ENCODE data around the gene PLEKHG4B.

The PLEKHG4B gene

GRCh38 chr5:83029-83428 lies 8.9 kb upstream of the PLEKHG4B start:
- Histone ChIP-seq H3K9me3 (ENCODE audit: control insufficient read depth in 1 of 2, low read length in 2 of 2) (no peaks in the 10 kb centered on the region), H3K27ac (ENCODE audit: low read depth, low read length) (no peak overlapping the region), H3K9ac (ENCODE audit: low read depth in 1 of 2, low read length in 2 of 2) (no peak overlapping the region), H3K27me3 (ENCODE audit: control insufficient read depth in 1 of 2, insufficient read depth in 2 of 2, low read length in 2 of 2) (peaks cover 11 to 15% of the 10 kb centered on the region in 2 donors), H3K4me1 (ENCODE audit: control insufficient read depth in 1 of 2, insufficient read depth in 2 of 2, low read length in 2 of 2) (no peaks in the 10 kb centered on the region), H3K4me3 (ENCODE audit: low read depth in 1 of 2, low read length in 2 of 2) (no peak overlapping the region), H3K36me3 (ENCODE audit: control insufficient read depth in 1 of 2, insufficient read depth in 2 of 2, low read length in 2 of 2) (no peaks in the 10 kb centered on the region)

DNA sequence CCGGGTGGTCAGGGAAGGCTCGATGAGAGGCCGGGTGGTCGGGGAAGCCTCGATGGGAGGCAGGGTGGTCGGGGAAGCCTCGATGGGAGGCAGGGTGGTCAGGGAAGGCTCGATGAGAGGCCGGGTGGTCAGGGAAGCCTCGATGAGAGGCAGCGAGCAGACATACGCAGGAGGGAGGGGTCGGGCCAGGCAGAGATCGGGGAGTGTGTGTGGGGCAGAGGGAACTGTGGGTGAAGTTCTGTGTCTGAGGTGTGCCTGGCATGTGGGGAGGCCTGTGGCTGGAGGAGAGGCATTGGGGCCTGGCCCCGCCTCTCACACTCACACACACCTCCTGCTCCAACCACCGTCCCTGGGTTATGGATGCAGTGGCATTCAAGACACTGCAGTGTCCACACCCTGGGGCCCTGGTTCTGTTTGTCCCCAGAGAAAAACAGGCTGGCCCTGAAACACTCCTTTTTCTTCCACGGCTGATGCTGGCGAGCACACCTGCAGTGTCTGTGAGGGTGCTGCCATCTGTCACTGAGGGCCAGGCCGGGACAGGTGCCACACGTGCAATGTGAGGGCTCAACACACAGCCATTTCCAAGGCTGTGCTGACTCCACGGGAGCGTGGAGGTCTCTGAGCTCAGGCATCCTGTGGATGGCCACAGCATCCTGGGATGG lies 6.5 kb upstream of the PLEKHG4B start:
- Histone ChIP-seq H3K9me3 (ENCODE audit: control insufficient read depth in 1 of 2, low read length in 2 of 2) (no peaks in the 10 kb centered on the region), H3K27ac (ENCODE audit: low read depth, low read length) (no peak overlapping the region), H3K9ac (ENCODE audit: low read depth in 1 of 2, low read length in 2 of 2) (no peak overlapping the region), H3K4me1 (ENCODE audit: control insufficient read depth in 1 of 2, insufficient read depth in 2 of 2, low read length in 2 of 2) (no peaks in the 10 kb centered on the region), H3K36me3 (ENCODE audit: control insufficient read depth in 1 of 2, insufficient read depth in 2 of 2, low read length in 2 of 2) (no peaks in the 10 kb centered on the region), H3K4me3 (ENCODE audit: low read depth in 1 of 2, low read length in 2 of 2) (no peak overlapping the region), H3K27me3 (ENCODE audit: control insufficient read depth in 1 of 2, insufficient read depth in 2 of 2, low read length in 2 of 2) (peaks cover 25 to 26% of the 10 kb centered on the region in 2 donors)

GRCh38 chr5:89337-90286 lies 2.4 kb upstream of the PLEKHG4B start:
- peaks cover 40 to 44% of the 10 kb centered on the region in 2 donors for H3K27me3 ChIP-seq (ENCODE audit: control insufficient read depth in 1 of 2, insufficient read depth in 2 of 2, low read length in 2 of 2)
- no peaks in the 10 kb centered on the region for H3K36me3 ChIP-seq (ENCODE audit: control insufficient read depth in 1 of 2, insufficient read depth in 2 of 2, low read length in 2 of 2)
- no peak overlapping the region for H3K27ac ChIP-seq (ENCODE audit: low read depth, low read length)
- H3K9me3 ChIP-seq (ENCODE audit: control insufficient read depth in 1 of 2, low read length in 2 of 2) = no peaks in the 10 kb centered on the region
- H3K4me1 ChIP-seq (ENCODE audit: control insufficient read depth in 1 of 2, insufficient read depth in 2 of 2, low read length in 2 of 2) = no peaks in the 10 kb centered on the region
- no peak overlapping the region for H3K9ac ChIP-seq (ENCODE audit: low read depth in 1 of 2, low read length in 2 of 2)
- no peak overlapping the region for H3K4me3 ChIP-seq (ENCODE audit: low read depth in 1 of 2, low read length in 2 of 2)

DNA sequence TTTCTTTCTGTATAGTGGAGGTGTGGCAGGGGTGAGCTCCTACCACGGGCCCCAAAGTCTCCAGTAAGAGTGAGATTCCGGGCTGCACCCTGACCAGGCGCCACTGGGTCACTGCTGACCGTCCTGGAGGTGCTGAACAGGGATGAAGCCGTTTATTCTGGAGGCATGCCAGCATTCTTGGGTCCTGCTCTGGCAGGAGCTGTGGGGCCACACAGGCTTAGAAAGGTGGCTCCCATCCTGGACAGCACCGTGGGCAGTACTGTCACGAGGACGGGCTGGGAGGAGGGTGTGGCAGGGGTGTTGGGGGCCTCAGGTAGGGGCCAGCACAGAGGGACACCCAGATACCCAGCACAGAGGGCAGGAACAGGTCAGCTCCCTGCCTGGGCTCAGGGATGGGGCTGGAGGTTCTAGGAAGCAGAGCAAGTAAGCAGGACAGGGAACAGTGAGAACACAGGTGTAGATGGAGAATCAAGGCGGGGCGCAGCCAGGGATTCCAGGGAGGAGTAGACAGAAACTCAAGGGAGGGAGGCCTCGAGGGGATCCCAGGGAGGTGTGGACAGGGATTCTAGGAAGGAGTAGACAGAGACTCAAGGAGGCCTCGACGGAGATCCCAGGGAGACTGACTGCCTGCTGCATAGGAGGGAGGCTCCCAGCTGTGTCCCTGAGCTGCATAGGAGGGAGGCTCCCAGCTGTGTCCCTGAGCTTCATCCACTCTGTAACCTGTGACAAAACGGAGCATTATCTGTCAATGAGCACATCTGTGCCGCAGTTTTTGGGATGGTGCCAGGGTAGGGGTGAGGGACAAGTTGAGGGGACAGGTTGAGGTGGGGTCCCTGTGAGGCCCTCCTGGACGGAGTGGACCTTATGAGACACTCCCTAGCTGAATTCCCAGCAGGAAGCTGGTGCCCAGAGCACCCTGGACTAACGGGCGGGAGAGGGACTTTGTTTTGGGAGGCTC lies 1.1 kb upstream of the PLEKHG4B start:
- no peak overlapping the region for H3K27ac ChIP-seq (ENCODE audit: low read depth, low read length)
- H3K4me3 ChIP-seq (ENCODE audit: low read depth in 1 of 2, low read length in 2 of 2) = no peak overlapping the region
- no peak overlapping the region for H3K9ac ChIP-seq (ENCODE audit: low read depth in 1 of 2, low read length in 2 of 2)
- no peaks in the 10 kb centered on the region for H3K9me3 ChIP-seq (ENCODE audit: control insufficient read depth in 1 of 2, low read length in 2 of 2)
- no peaks in the 10 kb centered on the region for H3K36me3 ChIP-seq (ENCODE audit: control insufficient read depth in 1 of 2, insufficient read depth in 2 of 2, low read length in 2 of 2)
- H3K27me3 ChIP-seq (ENCODE audit: control insufficient read depth in 1 of 2, insufficient read depth in 2 of 2, low read length in 2 of 2) = peaks cover 40 to 47% of the 10 kb centered on the region in 2 donors
- no peaks in the 10 kb centered on the region for H3K4me1 ChIP-seq (ENCODE audit: control insufficient read depth in 1 of 2, insufficient read depth in 2 of 2, low read length in 2 of 2)

DNA sequence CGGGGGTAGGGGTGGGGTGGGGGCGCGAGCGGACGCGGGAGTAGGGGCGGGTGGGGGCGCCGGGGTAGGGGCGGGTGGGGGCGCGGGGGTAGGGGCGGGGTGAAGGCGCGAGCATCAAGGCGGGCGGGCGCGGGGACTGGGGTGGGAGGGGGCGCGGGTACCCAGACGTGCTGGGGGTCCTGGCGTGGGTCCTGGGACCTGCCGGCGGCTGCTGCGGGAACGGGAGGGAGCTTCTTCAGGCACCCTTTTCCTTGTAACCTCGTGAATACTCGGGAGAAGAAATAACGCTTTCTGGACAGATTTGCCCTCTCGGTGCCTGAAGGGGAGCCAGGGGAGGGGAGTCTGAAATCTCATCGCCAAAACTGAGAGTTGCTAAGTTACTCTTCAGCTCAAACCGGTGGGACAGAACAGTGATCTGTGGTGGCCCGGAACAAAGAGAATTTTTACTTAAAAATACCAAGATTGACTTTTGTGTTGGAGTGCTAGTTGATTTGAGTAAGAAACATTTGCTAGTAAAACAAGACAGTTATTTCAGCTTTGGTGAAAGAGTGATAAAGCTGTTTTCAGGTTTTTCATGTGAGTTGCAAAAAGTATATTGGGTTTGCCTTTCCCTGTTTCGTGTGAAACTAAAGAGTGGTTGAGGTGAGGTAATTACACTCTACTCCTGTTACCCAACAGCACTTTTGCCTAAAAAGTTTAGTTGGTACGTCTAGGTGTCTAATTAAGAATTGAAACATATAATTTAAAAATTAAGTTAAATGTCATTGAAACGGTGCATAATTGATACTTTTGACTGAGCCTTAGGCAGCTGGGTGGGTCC lies 643 bp downstream of the PLEKHG4B start:
- Histone ChIP-seq H3K27me3 (ENCODE audit: control insufficient read depth in 1 of 2, insufficient read depth in 2 of 2, low read length in 2 of 2) (peaks cover 40 to 49% of the 10 kb centered on the region in 2 donors), H3K4me3 (ENCODE audit: low read depth in 1 of 2, low read length in 2 of 2) (no peak overlapping the region), H3K9me3 (ENCODE audit: control insufficient read depth in 1 of 2, low read length in 2 of 2) (no peaks in the 10 kb centered on the region), H3K4me1 (ENCODE audit: control insufficient read depth in 1 of 2, insufficient read depth in 2 of 2, low read length in 2 of 2) (no peaks in the 10 kb centered on the region), H3K9ac (ENCODE audit: low read depth in 1 of 2, low read length in 2 of 2) (no peak overlapping the region), H3K36me3 (ENCODE audit: control insufficient read depth in 1 of 2, insufficient read depth in 2 of 2, low read length in 2 of 2) (no peaks in the 10 kb centered on the region), H3K27ac (ENCODE audit: low read depth, low read length) (no peak overlapping the region)

DNA sequence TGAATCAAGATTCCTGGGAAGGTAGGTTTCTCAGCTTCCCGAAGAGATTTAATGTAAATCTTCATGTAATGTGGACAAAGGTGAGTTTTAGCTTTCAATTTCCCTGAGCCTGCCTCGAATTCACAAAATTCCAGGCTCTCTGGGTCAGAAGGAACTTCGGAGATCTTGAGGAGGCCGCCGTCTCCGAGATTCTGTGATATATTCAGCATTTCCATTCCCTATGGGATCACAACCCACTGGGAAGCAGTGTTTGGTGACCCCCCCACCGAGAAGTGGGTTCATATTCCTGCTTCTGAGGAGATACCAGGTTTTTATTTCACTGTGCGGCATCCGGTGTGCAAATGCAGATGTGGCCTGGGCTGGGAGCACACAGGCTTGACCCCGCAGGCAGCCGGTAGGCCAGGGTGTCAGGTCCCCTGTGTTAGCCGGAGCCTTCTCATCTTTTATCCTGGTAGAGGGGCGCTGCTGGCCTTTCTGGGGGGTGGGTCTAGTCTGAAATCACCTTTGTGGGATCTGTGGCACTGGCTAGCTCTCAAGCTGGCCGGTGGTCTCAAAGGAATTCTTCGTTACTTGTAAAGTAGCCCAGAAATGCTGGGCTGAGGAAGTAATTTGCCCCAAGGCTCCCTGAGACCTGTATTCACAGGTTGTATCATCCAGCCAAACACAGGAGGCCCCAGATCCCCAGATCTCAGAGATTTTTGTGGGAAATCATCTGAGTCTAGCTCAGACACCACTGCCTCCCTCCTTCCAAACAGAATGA lies 1.4 kb downstream of the PLEKHG4B start:
- no peaks in the 10 kb centered on the region for H3K36me3 ChIP-seq (ENCODE audit: control insufficient read depth in 1 of 2, insufficient read depth in 2 of 2, low read length in 2 of 2)
- H3K9ac ChIP-seq (ENCODE audit: low read depth in 1 of 2, low read length in 2 of 2) = no peak overlapping the region
- H3K4me3 ChIP-seq (ENCODE audit: low read depth in 1 of 2, low read length in 2 of 2) = no peak overlapping the region
- no peak overlapping the region for H3K27ac ChIP-seq (ENCODE audit: low read depth, low read length)
- H3K9me3 ChIP-seq (ENCODE audit: control insufficient read depth in 1 of 2, low read length in 2 of 2) = no peaks in the 10 kb centered on the region
- H3K4me1 ChIP-seq (ENCODE audit: control insufficient read depth in 1 of 2, insufficient read depth in 2 of 2, low read length in 2 of 2) = no peaks in the 10 kb centered on the region
- peaks cover 40 to 49% of the 10 kb centered on the region in 2 donors for H3K27me3 ChIP-seq (ENCODE audit: control insufficient read depth in 1 of 2, insufficient read depth in 2 of 2, low read length in 2 of 2)

DNA sequence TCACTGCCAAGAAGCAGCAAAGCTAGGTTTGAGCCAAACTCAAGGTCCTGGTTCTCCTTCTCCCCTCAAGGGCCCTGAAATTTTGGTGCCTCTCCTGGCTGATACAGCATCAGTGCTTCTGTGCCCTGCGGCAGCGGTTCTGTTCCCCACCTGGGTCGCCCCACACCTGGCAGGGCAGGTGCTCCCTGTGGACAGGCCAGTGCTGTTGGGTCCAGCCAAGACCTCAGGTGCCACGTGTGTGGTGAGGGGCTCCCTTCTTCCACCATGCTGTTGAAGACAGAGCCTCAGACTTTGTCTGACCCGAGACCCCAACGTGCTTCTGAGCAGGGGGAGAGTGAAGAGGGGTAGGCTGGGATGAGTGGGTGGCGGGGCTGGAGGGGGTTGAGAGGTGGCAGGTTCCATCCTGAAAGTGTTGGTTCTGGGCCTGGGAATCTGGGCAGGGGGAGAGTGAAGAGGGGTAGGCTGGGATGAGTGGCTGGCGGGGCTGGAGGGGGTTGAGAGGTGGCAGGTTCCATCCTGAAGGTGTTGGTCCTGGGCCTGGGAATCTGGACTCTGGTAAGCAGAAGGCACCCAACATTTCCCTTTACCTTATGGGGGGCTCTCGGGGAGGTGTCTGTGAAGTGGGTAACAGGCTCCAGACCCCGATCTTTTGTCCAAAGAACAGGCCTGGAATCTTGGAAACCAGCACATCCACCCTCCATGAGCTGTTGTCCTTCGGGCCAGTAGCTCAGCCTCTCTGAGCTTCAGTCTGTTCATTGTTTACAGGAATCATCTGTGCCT lies 2.3 kb downstream of the PLEKHG4B start:
- Histone ChIP-seq H3K4me3 (ENCODE audit: low read depth in 1 of 2, low read length in 2 of 2) (no peak overlapping the region), H3K36me3 (ENCODE audit: control insufficient read depth in 1 of 2, insufficient read depth in 2 of 2, low read length in 2 of 2) (no peaks in the 10 kb centered on the region), H3K4me1 (ENCODE audit: control insufficient read depth in 1 of 2, insufficient read depth in 2 of 2, low read length in 2 of 2) (no peaks in the 10 kb centered on the region), H3K9ac (ENCODE audit: low read depth in 1 of 2, low read length in 2 of 2) (no peak overlapping the region), H3K9me3 (ENCODE audit: control insufficient read depth in 1 of 2, low read length in 2 of 2) (no peaks in the 10 kb centered on the region), H3K27ac (ENCODE audit: low read depth, low read length) (no peak overlapping the region), H3K27me3 (ENCODE audit: control insufficient read depth in 1 of 2, insufficient read depth in 2 of 2, low read length in 2 of 2) (peaks cover 37 to 41% of the 10 kb centered on the region in 2 donors)

GRCh38 chr5:95241-95980 lies 3.4 kb downstream of the PLEKHG4B start:
- Histone ChIP-seq H3K4me3 (ENCODE audit: low read depth in 1 of 2, low read length in 2 of 2) (no peak overlapping the region), H3K27ac (ENCODE audit: low read depth, low read length) (no peak overlapping the region), H3K9ac (ENCODE audit: low read depth in 1 of 2, low read length in 2 of 2) (no peak overlapping the region), H3K36me3 (ENCODE audit: control insufficient read depth in 1 of 2, insufficient read depth in 2 of 2, low read length in 2 of 2) (no peaks in the 10 kb centered on the region), H3K9me3 (ENCODE audit: control insufficient read depth in 1 of 2, low read length in 2 of 2) (no peaks in the 10 kb centered on the region), H3K4me1 (ENCODE audit: control insufficient read depth in 1 of 2, insufficient read depth in 2 of 2, low read length in 2 of 2) (no peaks in the 10 kb centered on the region), H3K27me3 (ENCODE audit: control insufficient read depth in 1 of 2, insufficient read depth in 2 of 2, low read length in 2 of 2) (peaks cover 31 to 35% of the 10 kb centered on the region in 2 donors)
